Measurements from ENCODE around the gene CFAP410.

GRCh38 chr21:44366586-44367211 lies 27.5 kb upstream of the CFAP410 start:
- TF ChIP-seq POLR2AphosphoS5 (IDR thresholded peaks at IDR 0.05) (no peak), CTCF (IDR thresholded peaks at IDR 0.05) (no peak), POLR2A (IDR thresholded peaks at IDR 0.05) (no peak)

All from prostate gland (tissue), 2 donors.